BE2C (cell line): ENCODE measurements around the gene RAB9B.

Experiments used
- DNase-seq: peaks from one replicate; pipeline ENCODE4 v3.0.0-alpha.2; 2020
- H3K27me3 ChIP-seq: fragments of 250-450 bp; sonication (Bioruptor Pico); 2 replicates; pipeline ENCODE4 v1.5.1; 2020; ENCODE audit warnings: mild to moderate bottlenecking
- H3K36me3 ChIP-seq: fragments of 250-450 bp; sonication (Bioruptor Pico); 2 replicates; pipeline ENCODE4 v1.5.1; 2020; ENCODE audit warnings: mild to moderate bottlenecking
- H3K4me1 ChIP-seq: fragments of 250-450 bp; sonication (Bioruptor Pico); 2 replicates; pipeline ENCODE4 v1.5.1; 2020
- H3K4me3 ChIP-seq: 2 replicates; pipeline ENCODE4 v1.5.1; 2011; ENCODE audit warnings: low read depth, low read length
- H3K9me3 ChIP-seq: fragments of 250-450 bp; sonication (Bioruptor Pico); 2 replicates; pipeline ENCODE4 v1.5.1; 2020
- TF ChIP-seq, protein P1 (sequence below): IDR thresholded peaks from 2 replicates; pipeline ENCODE4 v1.5.1; 2012; ENCODE audit warnings: mild to moderate bottlenecking, low read depth, low read length

Gene RAB9B

DNA sequence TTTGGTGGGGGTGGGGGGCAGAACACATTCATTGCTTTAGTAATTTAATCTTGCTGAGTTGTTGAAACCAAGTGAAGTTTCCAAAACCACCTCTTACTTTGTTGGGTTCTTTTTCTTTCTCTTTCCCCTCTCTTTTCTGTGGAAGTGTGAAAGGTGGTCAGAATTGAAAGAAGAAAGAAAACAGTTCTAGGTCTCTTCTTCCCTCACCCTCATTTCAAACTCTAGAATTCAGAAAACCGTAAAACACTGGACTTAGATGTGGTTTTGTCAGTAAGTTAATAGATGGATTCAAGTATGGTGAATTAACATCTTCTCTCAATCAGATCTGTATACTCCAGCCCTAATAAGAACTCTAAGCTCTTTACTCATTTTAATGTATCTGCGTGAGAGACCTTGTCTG, 31.7 kb downstream of the RAB9B start:
- no peak for DNase-seq
- Histone ChIP-seq H3K4me1 (no peaks in the 10 kb centered on the region), H3K9me3 (no peaks in the 10 kb centered on the region), H3K4me3 (no peak overlapping the region), H3K27me3 (no peaks in the 10 kb centered on the region), H3K36me3 (no peaks in the 10 kb centered on the region)
- TF ChIP-seq, protein P1, sequence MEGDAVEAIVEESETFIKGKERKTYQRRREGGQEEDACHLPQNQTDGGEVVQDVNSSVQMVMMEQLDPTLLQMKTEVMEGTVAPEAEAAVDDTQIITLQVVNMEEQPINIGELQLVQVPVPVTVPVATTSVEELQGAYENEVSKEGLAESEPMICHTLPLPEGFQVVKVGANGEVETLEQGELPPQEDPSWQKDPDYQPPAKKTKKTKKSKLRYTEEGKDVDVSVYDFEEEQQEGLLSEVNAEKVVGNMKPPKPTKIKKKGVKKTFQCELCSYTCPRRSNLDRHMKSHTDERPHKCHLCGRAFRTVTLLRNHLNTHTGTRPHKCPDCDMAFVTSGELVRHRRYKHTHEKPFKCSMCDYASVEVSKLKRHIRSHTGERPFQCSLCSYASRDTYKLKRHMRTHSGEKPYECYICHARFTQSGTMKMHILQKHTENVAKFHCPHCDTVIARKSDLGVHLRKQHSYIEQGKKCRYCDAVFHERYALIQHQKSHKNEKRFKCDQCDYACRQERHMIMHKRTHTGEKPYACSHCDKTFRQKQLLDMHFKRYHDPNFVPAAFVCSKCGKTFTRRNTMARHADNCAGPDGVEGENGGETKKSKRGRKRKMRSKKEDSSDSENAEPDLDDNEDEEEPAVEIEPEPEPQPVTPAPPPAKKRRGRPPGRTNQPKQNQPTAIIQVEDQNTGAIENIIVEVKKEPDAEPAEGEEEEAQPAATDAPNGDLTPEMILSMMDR = no peak

DNA sequence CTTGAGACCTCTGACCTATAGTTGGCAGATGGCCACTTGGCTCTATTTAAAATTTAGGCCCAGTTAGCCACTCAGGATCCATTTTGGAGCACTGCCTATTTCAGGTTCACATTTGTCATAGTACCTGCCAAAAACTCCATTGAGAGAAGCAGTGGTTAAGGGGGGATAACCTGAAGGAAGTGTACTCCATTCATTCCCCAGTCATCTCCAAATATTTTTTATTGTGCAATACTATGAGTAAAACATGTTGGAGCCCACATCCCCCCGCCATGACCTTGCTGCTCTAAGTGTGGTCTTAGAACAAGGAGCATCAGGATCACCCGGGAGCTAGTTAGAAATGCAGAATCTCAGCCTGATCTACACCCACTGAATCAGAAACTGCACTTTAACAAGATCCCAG, 34.4 kb downstream of the RAB9B start:
- Histone ChIP-seq H3K4me3 (no peak overlapping the region), H3K27me3 (no peaks in the 10 kb centered on the region), H3K36me3 (no peaks in the 10 kb centered on the region), H3K4me1 (no peaks in the 10 kb centered on the region), H3K9me3 (no peaks in the 10 kb centered on the region)
- TF ChIP-seq, protein P1 = no peak
- no peak for DNase-seq

DNA sequence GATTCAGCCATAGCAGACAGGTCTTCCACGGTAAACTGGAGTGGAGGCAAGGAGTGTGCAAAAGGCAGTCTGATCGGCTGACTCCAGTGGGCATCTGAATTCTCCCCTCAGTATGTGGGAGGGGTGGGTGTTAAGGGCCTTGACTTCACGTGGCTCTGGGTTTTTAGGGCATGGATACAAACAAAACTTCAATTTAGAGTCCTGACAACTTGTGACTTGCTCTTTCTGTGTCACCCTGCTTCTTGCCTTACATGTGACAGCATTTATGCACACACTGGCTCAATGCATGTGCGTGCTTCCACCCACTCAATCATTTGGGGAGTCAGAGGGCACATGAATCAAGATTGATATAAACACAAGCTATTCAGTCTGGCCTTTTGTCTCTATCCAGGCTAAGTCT, 37.9 kb downstream of the RAB9B start:
- Histone ChIP-seq H3K4me3 (no peak overlapping the region), H3K9me3 (no peaks in the 10 kb centered on the region), H3K4me1 (no peaks in the 10 kb centered on the region), H3K27me3 (no peaks in the 10 kb centered on the region), H3K36me3 (no peaks in the 10 kb centered on the region)
- TF ChIP-seq, protein P1 = no peak
- no peak for DNase-seq

DNA sequence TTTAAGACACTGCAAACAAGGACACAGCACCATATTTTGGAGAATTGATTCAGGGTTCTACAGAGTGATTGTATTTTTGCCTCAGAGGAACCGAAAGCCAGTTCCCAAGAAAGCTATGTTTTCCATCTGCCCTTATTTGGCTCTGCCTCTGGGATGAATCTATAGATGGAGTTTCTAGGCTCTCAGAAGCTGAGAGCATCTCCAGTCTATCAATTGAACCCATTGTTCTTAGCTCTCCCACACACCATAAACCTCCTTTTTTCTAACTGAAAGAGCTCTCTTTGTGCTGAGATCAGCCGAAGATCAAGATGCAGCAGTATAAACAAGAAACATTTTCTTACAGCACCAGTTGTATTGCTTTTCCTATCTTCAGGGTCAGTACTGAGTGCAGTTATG, 38.5 kb downstream of the RAB9B start:
- H3K27me3 ChIP-seq = no peaks in the 10 kb centered on the region
- H3K9me3 ChIP-seq = no peaks in the 10 kb centered on the region
- no peaks in the 10 kb centered on the region for H3K36me3 ChIP-seq
- DNase-seq = no peak
- no peak overlapping the region for H3K4me3 ChIP-seq
- TF ChIP-seq, protein P1 = no peak
- no peaks in the 10 kb centered on the region for H3K4me1 ChIP-seq

DNA sequence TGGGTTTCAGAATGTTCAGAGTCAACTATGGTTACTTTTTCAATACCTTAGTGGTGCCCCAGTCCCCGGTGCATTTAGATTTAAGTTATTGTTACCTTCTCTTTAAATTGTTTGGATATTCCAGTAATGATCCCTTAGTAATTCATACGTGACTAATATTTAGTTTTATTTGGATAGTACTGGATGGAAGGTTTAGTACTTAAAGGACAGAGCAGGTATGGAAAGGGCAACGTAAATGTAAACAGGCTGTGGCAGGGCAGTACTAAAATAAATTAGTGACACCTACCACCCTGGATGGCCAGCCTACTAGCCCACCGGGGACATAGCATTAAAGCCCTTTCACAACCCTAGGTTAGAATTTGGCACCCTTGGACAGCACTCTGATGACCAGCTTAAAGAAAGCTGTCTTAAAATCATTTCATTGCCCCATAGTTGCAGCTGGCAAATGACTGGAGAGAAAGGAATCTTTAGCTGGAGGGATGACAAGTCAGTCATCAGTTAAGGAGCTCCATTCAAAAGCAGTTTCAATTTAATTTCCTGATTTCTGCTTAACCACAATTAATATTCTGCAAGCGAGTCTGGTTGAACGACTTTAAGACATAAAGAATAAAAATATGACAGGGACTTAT, 39.0 kb downstream of the RAB9B start:
- Histone ChIP-seq H3K36me3 (no peaks in the 10 kb centered on the region), H3K4me3 (no peak overlapping the region), H3K4me1 (no peaks in the 10 kb centered on the region), H3K9me3 (no peaks in the 10 kb centered on the region), H3K27me3 (no peaks in the 10 kb centered on the region)
- TF ChIP-seq, protein P1 = no peak
- no peak for DNase-seq

DNA sequence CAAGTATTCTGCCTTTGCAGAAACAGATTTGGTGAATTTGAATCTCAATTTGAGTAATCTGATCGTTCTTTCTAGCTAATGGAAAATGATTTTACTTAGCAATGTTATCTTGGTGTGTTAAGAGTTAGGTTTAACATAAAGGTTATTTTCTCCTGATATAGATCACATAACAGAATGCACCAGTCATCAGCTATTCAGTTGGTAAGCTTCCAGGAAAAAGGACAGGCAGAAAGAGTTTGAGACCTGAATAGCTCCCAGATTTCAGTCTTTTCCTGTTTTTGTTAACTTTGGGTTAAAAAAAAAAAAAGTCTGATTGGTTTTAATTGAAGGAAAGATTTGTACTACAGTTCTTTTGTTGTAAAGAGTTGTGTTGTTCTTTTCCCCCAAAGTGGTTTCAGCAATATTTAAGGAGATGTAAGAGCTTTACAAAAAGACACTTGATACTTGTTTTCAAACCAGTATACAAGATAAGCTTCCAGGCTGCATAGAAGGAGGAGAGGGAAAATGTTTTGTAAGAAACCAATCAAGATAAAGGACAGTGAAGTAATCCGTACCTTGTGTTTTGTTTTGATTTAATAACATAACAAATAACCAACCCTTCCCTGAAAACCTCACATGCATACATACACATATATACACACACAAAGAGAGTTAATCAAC, 40.1 kb downstream of the RAB9B start:
- no peaks in the 10 kb centered on the region for H3K4me1 ChIP-seq
- TF ChIP-seq, protein P1 = no peak
- H3K4me3 ChIP-seq = no peak overlapping the region
- H3K9me3 ChIP-seq = no peaks in the 10 kb centered on the region
- H3K36me3 ChIP-seq = no peaks in the 10 kb centered on the region
- H3K27me3 ChIP-seq = no peaks in the 10 kb centered on the region
- no peak for DNase-seq
